Endothelial cell of coronary artery (primary cell): ENCODE measurements around the gene OR2L13. TPM values are rescaled to one million over a fixed set of nuclear protein-coding genes. Genes with fewer than 3 reads are reported as not detected.

Experiments
- total RNA-seq: library from RNA; depleted of rRNA; stranded (reverse); fragments of >200 nt; gene quantifications from 2 replicates; pipeline ENCODE4 v1.2.3, GENCODE V29; 2014

The OR2L13 gene, protein sequence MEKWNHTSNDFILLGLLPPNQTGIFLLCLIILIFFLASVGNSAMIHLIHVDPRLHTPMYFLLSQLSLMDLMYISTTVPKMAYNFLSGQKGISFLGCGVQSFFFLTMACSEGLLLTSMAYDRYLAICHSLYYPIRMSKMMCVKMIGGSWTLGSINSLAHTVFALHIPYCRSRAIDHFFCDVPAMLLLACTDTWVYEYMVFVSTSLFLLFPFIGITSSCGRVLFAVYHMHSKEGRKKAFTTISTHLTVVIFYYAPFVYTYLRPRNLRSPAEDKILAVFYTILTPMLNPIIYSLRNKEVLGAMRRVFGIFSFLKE
- total RNA-seq, result not detected in 2 replicates

DNA sequence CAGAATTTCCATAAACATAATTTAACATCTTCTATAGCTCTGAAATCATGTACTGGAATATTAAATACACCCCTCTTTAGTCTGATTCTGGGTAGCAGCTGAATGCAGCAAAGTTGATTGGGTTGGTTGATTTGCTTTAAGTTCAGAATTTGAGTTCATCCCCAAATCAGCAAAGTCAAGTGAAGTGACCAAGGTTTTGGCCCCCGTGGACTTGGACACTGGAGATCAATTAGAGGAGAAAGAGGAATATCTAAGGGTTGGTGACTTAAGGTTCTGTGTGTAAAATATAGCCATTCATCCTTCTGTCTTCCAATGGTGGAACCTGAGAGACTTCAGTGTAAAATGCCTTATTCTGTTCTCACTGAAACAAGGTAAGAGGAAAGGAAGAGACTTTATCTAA is at the start of gene OR2L13:
TSS of gene OR2L13 (plus strand) at position 301 of the 400 bp plus-strand sequence. CDS start 4,192 bp downstream, outside the sequence.

DNA sequence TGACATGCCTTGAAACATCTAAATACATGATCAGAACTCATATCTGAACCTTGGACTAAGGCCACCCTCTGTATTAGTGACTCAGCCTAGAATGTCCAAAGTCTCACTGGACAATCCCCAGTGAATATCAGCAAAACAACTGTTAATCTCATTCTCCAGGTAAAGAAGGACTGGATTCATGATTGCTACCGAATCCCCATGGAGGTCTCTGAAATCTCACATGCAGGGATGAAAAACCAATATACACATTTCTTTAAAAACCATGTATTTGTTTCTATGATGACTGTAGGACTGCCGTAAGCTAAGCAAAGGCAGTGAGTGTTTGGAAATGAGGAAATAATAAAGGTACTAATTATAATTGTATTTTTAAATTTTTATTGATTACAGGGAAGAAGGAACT is 48.4 kb upstream of the OR2L13 start, which contains the start of gene OR2L3:
TSS of gene OR2L3 (plus strand) at position 301 of the 400 bp plus-strand sequence. CDS start 13,846 bp downstream, outside the sequence.

DNA sequence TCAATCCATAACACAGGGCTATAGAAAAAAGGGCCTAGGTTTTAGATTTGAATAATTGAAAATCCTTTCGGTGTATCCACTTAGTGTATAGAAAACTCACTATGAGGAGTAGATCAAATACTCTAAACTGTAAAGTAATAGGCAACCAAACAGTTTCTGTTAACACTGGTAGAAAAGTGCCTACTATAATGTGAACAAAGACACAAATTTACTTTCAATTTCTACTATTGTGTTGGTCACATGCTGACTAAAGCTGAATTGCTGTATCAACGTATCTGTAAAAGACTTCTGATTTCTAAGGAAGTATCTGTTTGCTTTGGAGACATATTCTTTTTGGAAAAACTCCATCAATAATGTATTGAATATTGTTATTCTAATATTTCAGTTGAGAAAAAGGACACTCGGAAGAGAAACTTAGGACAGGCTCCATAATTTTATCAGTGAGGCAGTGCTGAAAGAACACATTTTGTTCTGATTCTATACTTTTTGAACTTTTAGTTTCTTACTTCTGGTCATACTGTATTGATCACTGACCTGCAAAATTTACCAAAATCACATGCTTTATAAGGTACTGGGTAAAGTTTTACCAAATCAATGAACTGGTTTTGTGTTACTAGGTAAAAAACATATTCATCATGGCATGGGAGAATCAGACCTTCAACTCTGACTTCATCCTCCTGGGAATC is 49.7 kb downstream of the OR2L13 start, which contains the start of gene OR2M5:
TSS of gene OR2M5 (plus strand) at position 636 of the 686 bp plus-strand sequence. CDS start at position 636, 0 bp downstream.

Other genes with a start within 250 kb of the OR2L13 start
- gene TRIM58, start 238.0 kb upstream of the OR2L13 start, total RNA-seq, result under 0.01 and 0.09 TPM in 2 replicates
- not detected in 2 replicates for gene OR2W3, start 199.6 kb upstream of the OR2L13 start, total RNA-seq
- gene OR2T8, start 174.9 kb upstream of the OR2L13 start, total RNA-seq, result not detected in 2 replicates
- gene OR2AJ1, start 170.3 kb upstream of the OR2L13 start, total RNA-seq, result not detected in 2 replicates
- gene OR2L8, start 146.3 kb upstream of the OR2L13 start, total RNA-seq, result not detected in 2 replicates
- gene OR2AK2, start 130.0 kb upstream of the OR2L13 start, total RNA-seq, result not detected in 2 replicates
- not detected in 2 replicates for gene OR2L5, start 81.5 kb upstream of the OR2L13 start, total RNA-seq
- gene OR2L2, start 65.1 kb upstream of the OR2L13 start, total RNA-seq, result not detected in 2 replicates
- not detected in 2 replicates for gene OR2L3, start 48.3 kb upstream of the OR2L13 start, total RNA-seq
- gene OR2M5, start 50.0 kb downstream of the OR2L13 start, total RNA-seq, result not detected in 2 replicates
- not detected in 2 replicates for gene OR2M2, start 79.6 kb downstream of the OR2L13 start, total RNA-seq
- gene OR2M3, start 102.1 kb downstream of the OR2L13 start, total RNA-seq, result not detected in 2 replicates
- not detected in 2 replicates for gene OR2M4, start 136.2 kb downstream of the OR2L13 start, total RNA-seq
- gene OR2T33, start 182.8 kb downstream of the OR2L13 start, total RNA-seq, result not detected in 2 replicates
- not detected in 2 replicates for gene OR2T12, start 208.2 kb downstream of the OR2L13 start, total RNA-seq
- gene OR2M7, start 229.4 kb downstream of the OR2L13 start, total RNA-seq, result not detected in 2 replicates